GM15510 (cell line): ENCODE measurements around the gene PRAC1.

Experiments
- POLR2A ChIP-seq: IDR thresholded peaks from 3 replicates; pipeline ENCODE4 v1.6.1; 2011; ENCODE audit warnings: borderline replicate concordance; ENCODE audit not compliant: insufficient read length; ENCODE audit errors: extremely low read depth

Gene PRAC1

GRCh38 chr17:48701864-48702532 is 20.3 kb downstream of the PRAC1 start:
- TF ChIP-seq POLR2A: no peak

- TF ChIP-seq POLR2A: no peak
Observed at GRCh38 chr17:48693178-48693577, 29.1 kb downstream of the PRAC1 start.

GRCh38 chr17:48692049-48692448 is 30.3 kb downstream of the PRAC1 start:
- TF ChIP-seq POLR2A: no peak

- TF ChIP-seq POLR2A: no peak
Observed at GRCh38 chr17:48690655-48691054, 31.7 kb downstream of the PRAC1 start.

GRCh38 chr17:48681609-48682008 is 40.7 kb downstream of the PRAC1 start:
- TF ChIP-seq POLR2A: no peak

- no peak for TF ChIP-seq POLR2A
Observed at GRCh38 chr17:48679385-48680096, 42.8 kb downstream of the PRAC1 start.

GRCh38 chr17:48678141-48678971 is 44.0 kb downstream of the PRAC1 start:
- no peak for TF ChIP-seq POLR2A

GRCh38 chr17:48676963-48677558 is 45.3 kb downstream of the PRAC1 start:
- no peak for TF ChIP-seq POLR2A

GRCh38 chr17:48672340-48672739 is 50.0 kb downstream of the PRAC1 start:
- no peak for TF ChIP-seq POLR2A
